G401.6 (cell line): ENCODE data around the gene TICAM1.
A peak's percentile ranks its signal among the peaks of the same experiment; 100 is the strongest.
"Not testable (repeated sequence)": the region's sequence is repeated elsewhere in the genome, so short reads cannot be mapped to it uniquely, and the experiment has no call there.

ENCODE experiments used
- FAIRE-seq: peaks from 2 replicates; lab custom pipeline; 2012; peaks lifted over from hg19 to GRCh38; lab: Jason Lieb, UNC

TICAM1 gene

DNA sequence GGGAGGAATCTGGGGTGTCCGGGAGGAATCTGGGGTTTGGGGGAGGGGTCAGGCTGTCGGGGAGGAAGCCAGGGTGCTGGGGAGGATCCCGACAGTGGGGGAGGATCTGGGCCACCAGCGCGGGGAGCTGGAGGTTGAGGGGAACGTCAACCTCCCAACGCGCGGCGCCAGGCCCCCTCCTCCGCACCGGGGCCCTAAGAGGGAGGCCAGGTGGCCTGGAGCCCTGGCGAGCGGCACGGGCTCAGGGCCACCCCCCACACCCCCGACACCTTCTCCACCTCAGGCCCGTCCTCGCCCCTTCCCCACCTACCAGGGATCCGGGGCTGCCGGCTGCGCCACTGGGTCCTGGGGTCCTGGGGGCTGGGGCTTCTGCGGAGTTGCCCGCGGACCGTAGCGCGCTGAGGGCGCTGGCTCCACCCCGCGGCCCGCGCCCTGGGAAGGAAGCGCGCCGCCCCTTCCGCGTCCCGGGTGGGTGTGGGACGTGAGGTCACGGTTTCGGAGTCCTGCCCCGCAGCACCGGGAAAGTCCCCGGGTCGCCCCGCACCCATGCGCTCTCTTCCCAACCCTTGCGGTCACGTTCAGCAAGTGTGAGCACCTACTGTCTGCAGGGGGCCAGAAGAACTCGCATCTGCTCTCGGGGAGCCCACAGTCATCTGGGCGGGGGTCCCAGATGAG is at the start of gene TICAM1:
Gene TICAM1, minus strand, starts transcription at position 409 of the 675 bp plus-strand sequence. CDS start 13,335 bp downstream, outside the sequence.
- no peak for FAIRE-seq

GRCh38 chr19:4879041-4879440 is 47.5 kb upstream of the TICAM1 start:
- FAIRE-seq, result no peak

- no peak for FAIRE-seq
Measured at GRCh38 chr19:4878491-4878968, 47.0 kb upstream of the TICAM1 start.

- FAIRE-seq, result no peak
Measured at GRCh38 chr19:4877753-4878490, 46.4 kb upstream of the TICAM1 start.

DNA sequence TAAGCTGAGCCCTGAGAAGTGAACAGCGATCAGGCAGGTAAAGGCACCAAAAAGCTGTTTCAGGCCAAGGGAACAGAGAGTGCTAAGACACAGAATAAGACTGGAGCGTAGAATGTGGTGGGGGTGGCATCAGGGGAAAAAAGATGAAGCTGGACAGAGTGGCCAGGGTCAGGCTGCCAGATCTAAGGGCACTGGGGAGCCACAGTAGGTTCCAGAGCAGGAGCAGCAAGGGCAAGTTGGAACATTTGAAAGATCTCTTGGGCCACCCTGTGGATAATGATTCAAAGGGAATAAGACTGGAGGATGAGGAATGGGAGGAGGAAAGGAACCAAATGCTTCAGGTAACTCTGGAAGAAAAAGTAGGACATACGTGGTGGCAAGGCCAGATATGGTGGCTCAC is 42.4 kb upstream of the TICAM1 start:
- no peak for FAIRE-seq

DNA sequence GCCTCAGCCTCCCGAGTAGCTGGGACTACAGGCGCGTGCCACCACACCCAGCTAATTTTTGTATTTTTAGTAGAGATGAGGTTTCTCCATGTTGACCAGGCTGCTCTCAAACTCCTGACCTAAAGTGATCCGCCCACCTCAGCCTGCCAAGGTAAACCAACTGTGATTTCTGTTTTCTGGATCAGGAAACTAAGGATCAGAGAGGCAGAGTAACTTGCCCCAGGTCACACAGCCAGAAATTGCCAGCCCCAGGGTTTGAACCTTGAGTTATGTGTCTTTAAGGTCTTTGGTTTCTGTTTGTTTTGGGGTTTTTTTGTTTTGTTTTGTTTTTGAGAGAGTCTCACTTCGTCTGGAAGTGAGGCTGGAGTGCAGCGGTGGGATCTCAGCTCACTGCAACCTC is 40.2 kb upstream of the TICAM1 start:
- FAIRE-seq, result no peak

DNA sequence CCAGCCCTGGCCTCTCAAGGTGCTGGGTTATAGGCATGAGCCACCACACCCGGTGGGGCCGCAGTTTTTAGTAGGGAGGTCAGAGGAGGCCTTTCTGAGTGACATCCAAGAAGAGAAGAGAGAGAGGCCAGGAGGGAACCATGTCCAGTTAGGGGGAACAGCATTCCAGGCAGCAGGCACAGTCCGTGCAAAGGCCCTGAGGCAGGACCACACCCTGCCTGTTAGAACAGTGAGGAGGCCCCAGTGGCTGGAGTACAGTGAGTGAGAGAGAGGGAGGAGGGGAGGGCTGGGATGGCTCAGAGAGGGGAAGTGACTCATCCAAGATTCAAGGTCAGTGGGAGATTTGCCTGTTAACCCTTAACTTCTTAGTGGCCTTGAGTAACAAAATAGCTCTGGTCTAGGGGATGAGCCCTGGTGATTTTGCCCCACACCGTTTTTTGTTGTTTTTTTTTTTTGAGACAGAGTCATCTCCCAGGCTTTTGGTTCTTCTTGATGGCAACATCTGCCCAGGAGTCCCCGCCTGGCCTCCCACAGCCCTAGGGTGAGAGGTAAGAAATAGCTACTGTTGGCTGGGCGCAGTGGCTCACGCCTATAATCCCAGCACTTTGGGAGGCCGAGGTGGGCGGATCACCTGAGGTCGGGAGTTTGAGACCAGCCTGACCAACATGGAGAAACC is 38.7 kb upstream of the TICAM1 start:
- FAIRE-seq, result no peak

GRCh38 chr19:4868286-4868834 is 36.8 kb upstream of the TICAM1 start:
- FAIRE-seq, result no peak

DNA sequence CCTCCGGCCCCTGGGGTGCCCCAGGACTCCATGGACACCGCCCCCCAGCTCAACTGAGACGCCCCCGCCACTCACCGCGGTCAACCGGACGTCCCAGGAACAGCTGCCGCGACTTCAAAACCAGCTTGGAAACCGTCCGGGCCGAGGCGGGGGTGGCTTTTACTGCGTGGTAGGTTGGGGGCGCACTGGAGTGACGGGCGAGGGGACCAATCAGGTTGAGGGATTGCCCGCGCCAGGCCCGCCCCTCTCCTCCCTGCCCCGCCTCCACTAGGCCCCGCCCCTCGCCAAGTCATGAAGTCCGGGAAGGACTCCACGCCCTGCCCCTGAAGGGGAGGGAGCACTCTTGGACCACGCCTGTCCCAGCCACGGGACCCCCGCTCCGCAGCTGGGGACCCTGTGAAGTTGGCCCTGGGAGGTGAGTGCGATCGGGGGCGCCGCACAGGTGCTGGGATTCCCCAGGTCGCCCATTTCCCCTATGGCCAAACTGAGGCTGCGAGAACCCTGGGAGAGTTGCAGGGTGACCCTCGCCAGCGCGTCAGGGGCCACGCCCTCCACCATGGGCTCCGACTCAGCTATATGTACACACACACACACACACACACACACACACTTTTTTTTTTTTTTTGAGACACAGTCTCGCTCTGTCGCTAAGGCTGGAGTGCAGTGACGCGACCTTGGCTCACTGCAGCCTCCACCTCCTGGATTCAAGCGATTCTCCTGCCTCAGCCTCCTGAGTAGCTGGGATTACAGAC is 36.2 kb upstream of the TICAM1 start, which contains the start of gene PLIN3:
Gene PLIN3, minus strand, starts transcription at position 134 of the 752 bp plus-strand sequence. CDS start 6,273 bp downstream, outside the sequence.
- FAIRE-seq, result peak; percentile 89

DNA sequence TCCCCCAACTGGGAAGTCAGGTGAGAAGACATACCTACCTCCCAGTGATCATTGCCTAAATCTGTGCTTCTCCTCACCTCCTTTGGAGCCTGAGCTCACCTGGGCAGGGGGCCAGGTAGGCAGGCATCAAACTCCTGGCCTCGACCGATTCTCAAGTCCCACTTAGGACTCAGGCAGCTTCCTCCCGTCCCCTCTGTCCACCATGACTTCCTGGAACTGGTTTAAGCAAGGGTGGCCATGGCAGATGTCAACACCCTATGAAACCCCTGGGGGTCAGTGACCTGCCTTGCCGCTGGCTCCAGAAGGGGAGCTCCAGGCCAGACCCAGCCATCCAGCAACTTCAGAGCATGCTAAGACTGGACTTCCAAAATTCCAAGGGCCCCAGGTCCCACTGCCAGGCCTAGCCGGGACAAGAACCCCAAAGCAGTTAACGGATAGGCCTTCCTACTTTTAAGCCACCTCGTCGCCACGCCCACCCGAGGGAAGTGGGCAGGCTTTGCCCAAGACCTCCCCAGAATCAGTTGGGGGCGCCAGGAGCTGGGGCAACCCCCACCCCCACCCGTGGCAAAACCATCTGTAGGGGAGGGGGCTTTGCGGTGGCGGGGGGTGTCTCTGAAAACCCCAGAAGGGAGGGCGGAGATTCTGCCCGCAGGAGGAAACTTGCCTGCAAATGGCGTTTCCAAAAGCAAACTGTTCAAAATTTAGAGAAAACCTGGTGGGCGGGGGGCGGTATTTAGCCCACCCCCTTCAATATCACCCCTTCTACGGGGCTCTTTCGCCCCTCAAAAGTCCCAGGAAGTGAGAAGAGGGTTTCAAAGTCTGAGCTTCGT is 35.3 kb upstream of the TICAM1 start:
- FAIRE-seq, result no peak

GRCh38 chr19:4861147-4861546 is 29.6 kb upstream of the TICAM1 start:
- no peak for FAIRE-seq

- FAIRE-seq, result no peak
Measured at GRCh38 chr19:4859697-4860096, 28.2 kb upstream of the TICAM1 start.

DNA sequence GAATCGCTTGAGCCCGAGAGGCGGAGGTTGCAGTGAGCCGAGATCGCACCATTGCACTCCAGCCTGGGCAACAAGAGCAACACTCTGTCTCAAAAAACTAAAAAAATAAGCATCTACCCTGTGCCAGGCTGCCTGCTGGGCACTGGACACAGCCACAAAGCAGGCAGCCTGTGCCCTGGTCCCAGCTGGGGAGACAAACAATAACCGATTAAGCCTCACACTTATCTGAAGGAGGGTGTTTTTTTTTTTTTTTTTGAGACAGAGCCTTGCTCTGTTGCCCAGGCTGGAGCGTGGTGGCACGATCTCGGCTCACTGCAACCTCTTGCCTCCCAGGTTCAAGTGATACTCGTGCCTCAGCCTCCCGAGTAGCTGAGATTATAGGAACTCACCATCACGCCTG is 25.0 kb upstream of the TICAM1 start:
- not testable (repeated sequence) for FAIRE-seq

DNA sequence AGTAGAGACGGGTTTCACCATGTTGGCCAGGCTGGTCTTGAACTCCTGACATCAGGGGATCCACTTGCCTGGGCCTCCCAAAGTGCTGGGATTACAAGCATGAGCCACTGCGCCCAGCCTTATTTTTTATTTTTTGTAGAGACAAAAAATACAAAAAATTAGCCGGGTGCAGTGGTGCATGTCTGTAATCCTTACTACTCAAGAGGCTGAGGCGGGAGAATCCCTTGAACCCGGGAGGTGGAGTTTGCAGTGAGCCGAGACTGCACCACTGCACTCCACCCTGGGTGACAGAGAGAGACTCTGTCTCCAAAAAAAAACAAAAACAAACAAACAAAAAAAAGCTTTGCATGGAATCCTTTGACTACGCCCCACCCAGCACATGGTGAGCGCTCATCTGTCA is 22.0 kb upstream of the TICAM1 start:
- not testable (repeated sequence) for FAIRE-seq

DNA sequence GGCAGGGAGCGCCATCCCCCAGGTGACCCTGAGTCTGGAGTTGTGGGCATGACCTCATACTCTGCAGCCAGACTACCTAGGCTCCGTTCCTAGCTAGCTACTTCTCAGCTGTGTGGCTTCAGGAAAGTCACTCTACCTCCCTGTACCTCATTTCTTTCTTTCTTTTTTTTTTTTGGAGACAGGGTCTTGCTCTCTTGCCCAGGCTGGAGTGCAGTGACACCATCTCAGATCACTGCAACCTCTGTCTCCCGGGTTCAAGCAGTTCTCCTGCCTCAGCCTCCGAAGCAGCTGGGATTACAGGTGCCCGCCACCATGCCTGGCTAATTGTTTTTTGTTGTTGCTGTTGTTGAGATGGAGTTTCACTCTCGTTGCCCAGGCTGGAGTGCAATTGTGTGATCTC is 21.0 kb upstream of the TICAM1 start:
- no peak for FAIRE-seq

DNA sequence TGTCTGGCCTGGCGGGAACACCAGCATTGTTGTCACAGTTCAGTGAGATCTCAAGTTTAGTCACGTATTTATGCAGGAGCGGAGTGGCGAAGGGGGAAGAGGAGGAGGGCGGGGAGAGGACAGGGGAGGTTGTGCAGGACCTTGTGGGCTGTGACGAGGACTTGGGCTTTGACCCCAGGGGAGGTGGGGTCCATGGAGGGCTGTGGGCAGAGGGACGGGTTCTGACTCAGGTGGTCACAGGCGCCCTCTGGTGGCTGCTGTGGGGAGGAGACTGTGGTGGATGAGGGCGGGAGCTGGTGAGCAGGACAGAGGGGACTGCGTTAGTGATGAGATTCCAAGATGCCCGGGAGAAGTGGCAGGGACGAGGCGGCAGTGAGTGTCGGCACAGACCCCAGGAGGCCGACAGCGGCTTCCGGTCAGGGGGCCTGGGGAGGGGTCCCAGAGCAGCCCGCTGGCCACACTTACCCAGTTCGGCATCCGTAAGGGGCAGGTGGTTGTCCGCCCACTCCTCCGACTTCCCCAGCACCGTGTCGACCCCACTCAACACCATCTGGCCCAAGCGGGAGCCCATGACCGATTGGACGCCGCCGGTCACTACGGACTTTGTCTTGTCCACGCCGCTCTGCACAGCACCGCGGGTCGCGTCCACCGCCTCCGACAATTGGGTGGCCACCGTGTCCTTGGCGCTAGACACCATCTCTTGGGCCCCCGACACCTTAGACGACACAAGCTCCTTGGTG is 20.2 kb upstream of the TICAM1 start:
- no peak for FAIRE-seq

DNA sequence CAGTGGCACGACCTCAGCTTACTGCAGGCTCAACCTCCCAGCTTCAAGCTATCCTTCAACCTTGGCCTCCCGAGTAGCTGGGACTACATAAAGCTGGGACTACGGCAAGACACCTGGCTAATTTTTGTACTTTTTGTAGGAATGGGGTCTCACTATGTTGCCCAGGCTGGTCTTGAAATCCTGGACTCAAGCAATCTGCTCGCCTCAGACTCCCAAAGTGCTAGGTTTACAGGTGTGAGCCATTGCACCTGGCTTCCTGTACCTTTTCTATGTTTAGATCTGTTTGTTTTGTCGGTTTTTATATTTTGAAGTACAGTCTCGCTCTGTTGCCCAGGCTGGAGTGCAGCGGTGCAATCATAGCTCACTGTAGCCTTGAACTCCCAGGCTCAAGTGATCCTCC is 17.5 kb upstream of the TICAM1 start:
- FAIRE-seq, result no peak

DNA sequence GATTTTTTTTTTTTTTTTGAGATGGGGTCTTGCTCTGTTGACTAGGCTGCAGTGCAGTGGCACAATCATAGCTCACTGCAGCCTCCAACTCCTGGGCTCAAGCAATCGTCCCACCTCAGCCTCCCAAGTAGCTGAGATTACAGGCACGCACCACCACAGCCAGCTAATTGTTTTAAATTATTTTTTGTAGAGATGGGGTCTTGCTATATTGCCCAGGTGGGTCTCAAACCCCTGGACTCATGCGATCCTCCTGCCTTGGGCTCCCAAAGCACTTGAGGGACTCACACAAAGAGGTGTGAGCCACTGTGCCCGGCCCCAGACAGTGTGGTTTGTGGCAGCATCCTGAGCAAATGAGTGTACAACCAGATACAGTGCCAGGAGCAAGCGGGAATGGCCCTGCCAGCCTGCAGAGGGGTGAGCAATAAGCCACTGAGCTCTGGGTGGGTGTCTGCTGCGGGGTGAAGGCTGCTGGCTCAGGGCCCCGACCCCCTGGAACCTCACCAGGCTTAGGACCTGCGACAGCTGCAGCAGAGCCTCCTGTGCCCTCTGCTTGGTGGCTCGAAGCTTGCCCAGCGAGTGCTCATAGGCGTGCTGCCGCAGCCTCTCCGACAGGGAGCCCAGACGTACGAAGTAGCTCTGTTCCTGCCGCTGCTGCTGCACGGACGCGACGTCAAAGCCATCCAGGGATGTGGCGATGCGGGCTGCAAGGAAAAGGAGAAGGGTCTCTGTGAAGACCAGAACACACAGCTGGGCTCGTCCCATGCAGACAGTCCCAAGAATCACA is 15.9 kb upstream of the TICAM1 start:
- no peak for FAIRE-seq

- not testable (repeated sequence) for FAIRE-seq
Measured at GRCh38 chr19:4845975-4846374, 14.5 kb upstream of the TICAM1 start.
